Natural killer cell treated with Interleukin-12 subunit alpha and Interleukin-12 subunit beta and Interleukin-15 and Interleukin-18, amount 100 ng/mL, for 72 hours (primary cell): ENCODE data around the gene C16orf92. TPM values are rescaled to one million over a fixed set of nuclear protein-coding genes. Genes with fewer than 3 reads are reported as not detected.
"Not testable (repeated sequence)": the region's sequence is repeated elsewhere in the genome, so short reads cannot be mapped to it uniquely, and the experiment has no call there.

Source experiments
- ATAC-seq, 2 donors: fragments of 150-1000 bp; cut with Tn5 transposase in 1 of 2; sonication (Bioruptor Pico), chemical (Tn5 transposase) in 1 of 2; 2 replicates each; pipeline ENCODE4 v1.10.0; 2021
- DNase-seq: peaks from one replicate; pipeline ENCODE4 v3.0.0; 2022; ENCODE audit warnings: low spot score
- H3K27ac Mint-ChIP-seq, 2 donors: 1 replicate in 1 of 2; 2 replicates in 1 of 2; pipeline ENCODE4 v1.8.0; 2022; ENCODE audit warnings: mixed read lengths in 2 of 2, mild to moderate bottlenecking in 1 of 2, moderate library complexity in 1 of 2
- H3K27me3 Mint-ChIP-seq, 2 donors: 1 replicate in 1 of 2; 2 replicates in 1 of 2; pipeline ENCODE4 v1.8.0; 2022; ENCODE audit warnings: mixed read lengths in 2 of 2
- H3K36me3 Mint-ChIP-seq: one replicate; pipeline ENCODE4 v1.8.0; 2022; ENCODE audit warnings: mixed read lengths
- H3K4me1 Mint-ChIP-seq, 2 donors: 1 replicate in 1 of 2; 2 replicates in 1 of 2; pipeline ENCODE4 v1.8.0; 2022; ENCODE audit warnings: low read depth in 2 of 2, mixed read lengths in 2 of 2, mild to moderate bottlenecking in 1 of 2
- H3K4me3 Mint-ChIP-seq: one replicate; pipeline ENCODE4 v1.8.0; 2022; ENCODE audit warnings: mixed read lengths
- H3K9me3 Mint-ChIP-seq: 2 replicates; pipeline ENCODE4 v1.8.0; 2022; ENCODE audit warnings: mixed read lengths
- total RNA-seq, 2 donors: library from RNA; stranded (reverse); gene quantifications; one replicate each; pipeline ENCODE4 v1.2.3, GENCODE V29; 2022

C16orf92 gene
- total RNA-seq, 2 donors from 2014 or later, result not detected

- peak in 1 of 2 donors; percentile 54 for ATAC-seq
- no peak for DNase-seq
- Mint-ChIP-seq H3K27me3 (peaks cover 0 to 14% of the 10 kb centered on the region in 2 donors), H3K4me1 (peaks cover 7 to 9% of the 10 kb centered on the region in 2 donors), H3K36me3 (peaks cover 5% of the 10 kb centered on the region), H3K27ac (no peak overlapping the region), H3K4me3 (no peak overlapping the region), H3K9me3 (no peaks in the 10 kb centered on the region)
Observed at GRCh38 chr16:30005341-30006094, 17.5 kb upstream of the C16orf92 start.

- H3K4me1 Mint-ChIP-seq, result peaks cover 7 to 9% of the 10 kb centered on the region in 2 donors
- peaks cover 5% of the 10 kb centered on the region for H3K36me3 Mint-ChIP-seq
- DNase-seq, result no peak
- H3K9me3 Mint-ChIP-seq, result no peaks in the 10 kb centered on the region
- no peak overlapping the region for H3K4me3 Mint-ChIP-seq
- H3K27ac Mint-ChIP-seq, result no peak overlapping the region
- no peak for ATAC-seq
- peaks cover 0 to 15% of the 10 kb centered on the region in 2 donors for H3K27me3 Mint-ChIP-seq
Observed at GRCh38 chr16:30006095-30006473, 16.9 kb upstream of the C16orf92 start.

- Mint-ChIP-seq H3K4me1 (peaks cover 6 to 8% of the 10 kb centered on the region in 2 donors), H3K27me3 (peaks cover 2 to 15% of the 10 kb centered on the region in 2 donors), H3K4me3 (no peak overlapping the region), H3K27ac (no peak overlapping the region), H3K9me3 (no peaks in the 10 kb centered on the region), H3K36me3 (peaks cover 5% of the 10 kb centered on the region)
- DNase-seq (no peak), ATAC-seq (no peak)
Observed at GRCh38 chr16:30006659-30007377, 16.2 kb upstream of the C16orf92 start.

- ATAC-seq (no peak), DNase-seq (no peak)
- Mint-ChIP-seq H3K9me3 (no peaks in the 10 kb centered on the region), H3K27ac (no peak overlapping the region), H3K36me3 (no peaks in the 10 kb centered on the region), H3K4me1 (peaks cover 4 to 5% of the 10 kb centered on the region in 2 donors), H3K4me3 (no peak overlapping the region), H3K27me3 (peaks cover 7 to 19% of the 10 kb centered on the region in 2 donors)
Observed at GRCh38 chr16:30007378-30007895, 15.6 kb upstream of the C16orf92 start.

GRCh38 chr16:30009085-30009862 lies 13.7 kb upstream of the C16orf92 start:
- ATAC-seq (peak in 1 of 2 donors; percentile 8), DNase-seq (no peak)
- Mint-ChIP-seq H3K36me3 (no peaks in the 10 kb centered on the region), H3K27ac (no peak overlapping the region), H3K27me3 (peaks cover 7 to 19% of the 10 kb centered on the region in 2 donors), H3K9me3 (no peaks in the 10 kb centered on the region), H3K4me3 (peak overlapping the region; percentile 38), H3K4me1 (peaks cover 4 to 5% of the 10 kb centered on the region in 2 donors)

GRCh38 chr16:30009990-30010843 lies 12.8 kb upstream of the C16orf92 start:
- Mint-ChIP-seq H3K27ac (no peak overlapping the region), H3K27me3 (peaks cover 7 to 19% of the 10 kb centered on the region in 2 donors), H3K36me3 (no peaks in the 10 kb centered on the region), H3K4me3 (no peak overlapping the region), H3K9me3 (no peaks in the 10 kb centered on the region), H3K4me1 (peaks cover 4 to 5% of the 10 kb centered on the region in 2 donors)
- no peak for DNase-seq
- ATAC-seq, result peak; percentile 24 to 40

GRCh38 chr16:30010844-30011713 lies 11.9 kb upstream of the C16orf92 start, which contains the start of gene DOC2A:
TSS of gene DOC2A (minus strand) at chr16:30011027. CDS start at chr16:30010222, 805 bp downstream.
- peak in 1 of 2 donors; percentile 43 for ATAC-seq
- Mint-ChIP-seq H3K27me3 (peaks cover 7 to 22% of the 10 kb centered on the region in 2 donors), H3K36me3 (no peaks in the 10 kb centered on the region), H3K9me3 (no peaks in the 10 kb centered on the region), H3K4me3 (peak within 1 kb of the TSS; percentile 75), H3K27ac (no peak within 1 kb of the TSS), H3K4me1 (peaks cover 4 to 5% of the 10 kb centered on the region in 2 donors)
- no peak for DNase-seq

- Mint-ChIP-seq H3K9me3 (no peaks in the 10 kb centered on the region), H3K4me3 (peak overlapping the region; percentile 75), H3K27ac (no peak overlapping the region), H3K27me3 (peaks cover 7 to 22% of the 10 kb centered on the region in 2 donors), H3K36me3 (no peaks in the 10 kb centered on the region), H3K4me1 (peaks cover 4 to 5% of the 10 kb centered on the region in 2 donors)
- ATAC-seq (no peak), DNase-seq (no peak)
Observed at GRCh38 chr16:30011714-30012504, 11.1 kb upstream of the C16orf92 start.

- ATAC-seq, H3K27ac Mint-ChIP-seq, H3K4me1 Mint-ChIP-seq, H3K4me3 Mint-ChIP-seq, DNase-seq, H3K36me3 Mint-ChIP-seq, H3K9me3 Mint-ChIP-seq: not testable (repeated sequence)
- H3K27me3 Mint-ChIP-seq, result peaks cover 7 to 24% of the 10 kb centered on the region in 2 donors
Observed at GRCh38 chr16:30012598-30012997, 10.4 kb upstream of the C16orf92 start.

GRCh38 chr16:30015450-30015849 lies 7.5 kb upstream of the C16orf92 start:
- not testable (repeated sequence) for DNase-seq, H3K27ac Mint-ChIP-seq, H3K36me3 Mint-ChIP-seq, H3K9me3 Mint-ChIP-seq, ATAC-seq, H3K4me1 Mint-ChIP-seq, H3K4me3 Mint-ChIP-seq
- H3K27me3 Mint-ChIP-seq, result peaks cover 7 to 15% of the 10 kb centered on the region in 2 donors

GRCh38 chr16:30016555-30017276 lies 6.3 kb upstream of the C16orf92 start:
- Mint-ChIP-seq H3K4me3 (no peak overlapping the region), H3K27ac (peak overlapping the region in 1 of 2 donors; percentile 12), H3K4me1 (peaks cover 11 to 12% of the 10 kb centered on the region in 2 donors), H3K9me3 (no peaks in the 10 kb centered on the region), H3K27me3 (peaks cover 6 to 13% of the 10 kb centered on the region in 2 donors), H3K36me3 (no peaks in the 10 kb centered on the region)
- DNase-seq (no peak), ATAC-seq (no peak)
